HCT116 (cell line): Measurements from ENCODE around the gene NEURL3. TPM values are rescaled to one million over a fixed set of nuclear protein-coding genes. Genes with fewer than 3 reads are reported as not detected.

Experiments used
- ATAC-seq: fragments of 200-7000 bp; cut with Tn5 transposase; 2 replicates; pipeline ENCODE4 v1.9.1; 2020; ENCODE audit warnings: mild to moderate bottlenecking, moderate library complexity
- BruUV-seq: library from RNA; stranded (reverse); fragments of 400-500 nt; replicated peaks from 2 replicates; lab custom pipeline; 2021; lab: Mats Ljungman, UMichigan
- CTCF ChIA-PET: fragments of 300-600 bp; sonication (Branson Sonifier 250); formaldehyde crosslinking; loops from one replicate; lab custom pipeline; 2021; ENCODE audit warnings: antibody characterized with exemption; lab: Charles Lee
- POLR2A ChIA-PET: fragments of 300-600, 350-600 bp; sonication (Branson Sonifier 250); formaldehyde crosslinking; loops from one replicate; lab custom pipeline; 2021; ENCODE audit warnings: antibody characterized with exemption; lab: Charles Lee
- RAD21 ChIA-PET, 2 experiments: fragments of 300-600 bp; sonication (Branson Sonifier 250); formaldehyde crosslinking; loops; one replicate each; lab custom pipeline; 2023; ENCODE audit warnings: low total read pairs in 2 of 2; ENCODE audit not compliant: uncharacterized antibody in 2 of 2, unreplicated experiment in 2 of 2, low non-redundant PET in 1 of 2; lab: Charles Lee
- DNase-seq: peaks from one replicate; pipeline ENCODE4 v3.0.0-alpha.2; 2010; ENCODE audit warnings: low read depth, low spot score
- H2AFZ ChIP-seq: fragments of 200-600 bp; shearing (Covaris generic), sonication (generic); 2 replicates; pipeline ENCODE4 v1.6.1; 2017; ENCODE audit warnings: low read depth, mixed run types, mixed read lengths, antibody characterized with exemption, low read length; ENCODE audit not compliant: poor library complexity, severe bottlenecking
- H3K27ac ChIP-seq: 2 replicates; pipeline ENCODE4 v1.5.1; 2012; ENCODE audit warnings: low read depth, low read length
- H3K27me3 ChIP-seq: fragments of 200-600 bp; sonication (generic); 2 replicates; pipeline ENCODE4 v1.6.1; 2016; ENCODE audit warnings: mixed run types, low read length, mixed read lengths; ENCODE audit not compliant: insufficient read depth
- H3K36me3 ChIP-seq, 2 experiments: fragments of 200-500 bp in 1 of 2; fragments of 200-600 bp in 1 of 2; sonication (Bioruptor generic) in 1 of 2; sonication (generic) in 1 of 2; 2 replicates each; pipeline versions ENCODE4 v1.5.1 to v1.6.1; 2014 to 2016; ENCODE audit warnings: low read length in 2 of 2, inconsistent platforms in 1 of 2, mixed read lengths in 1 of 2, mixed run types in 1 of 2; ENCODE audit not compliant: insufficient read depth in 2 of 2, control insufficient read depth in 1 of 2
- H3K4me1 ChIP-seq, 2 experiments: fragments of 200-600 bp in 1 of 2; sonication (generic) in 1 of 2; 2 replicates each; pipeline versions ENCODE4 v1.5.1 to v1.6.1; 2012 to 2017; ENCODE audit warnings: low read length in 2 of 2, inconsistent platforms in 1 of 2, mild to moderate bottlenecking in 1 of 2, mixed read lengths in 1 of 2, mixed run types in 1 of 2, moderate library complexity in 1 of 2; ENCODE audit not compliant: insufficient read depth in 2 of 2, control insufficient read depth in 1 of 2
- H3K4me2 ChIP-seq: fragments of 200-600 bp; sonication (generic); 2 replicates; pipeline ENCODE4 v1.6.1; 2017; ENCODE audit warnings: mixed run types, low read length, mixed read lengths
- H3K4me3 ChIP-seq, 2 experiments: fragments of 200-600 bp in 1 of 2; sonication (generic) in 1 of 2; replicated peaks in 1 of 2; 2 replicates each; pipeline ENCODE4 v1.5.1; 2011 to 2016; ENCODE audit warnings: low read length in 2 of 2, control low read depth in 1 of 2, low read depth in 1 of 2, mild to moderate bottlenecking in 1 of 2, mixed read lengths in 1 of 2, mixed run types in 1 of 2
- H3K79me2 ChIP-seq: fragments of 200-600 bp; sonication (generic); 2 replicates; pipeline ENCODE4 v1.6.1; 2017; ENCODE audit warnings: mild to moderate bottlenecking, mixed run types, low read length, moderate library complexity, mixed read lengths; ENCODE audit not compliant: insufficient read depth
- H3K9ac ChIP-seq: fragments of 200-600 bp; sonication (generic); 2 replicates; pipeline ENCODE4 v1.6.1; 2016; ENCODE audit warnings: low read length, mixed read lengths
- H3K9me2 ChIP-seq: fragments of 200-600 bp; sonication (generic), shearing (Covaris generic); 2 replicates; pipeline ENCODE4 v1.6.1; 2017; ENCODE audit warnings: mixed run types, mild to moderate bottlenecking, moderate library complexity; ENCODE audit not compliant: insufficient read depth
- H3K9me3 ChIP-seq, 2 experiments: fragments of 200-500 bp in 1 of 2; fragments of 200-600 bp in 1 of 2; sonication (Bioruptor generic) in 1 of 2; sonication (generic) in 1 of 2; 2 replicates each; pipeline ENCODE4 v1.6.1; 2014 to 2017; ENCODE audit warnings: low read length in 2 of 2, mixed read lengths in 2 of 2, inconsistent platforms in 1 of 2, low read depth in 1 of 2, mild to moderate bottlenecking in 1 of 2, mixed run types in 1 of 2, moderate library complexity in 1 of 2; ENCODE audit not compliant: control insufficient read depth in 1 of 2, insufficient read depth in 1 of 2
- H4K20me1 ChIP-seq: fragments of 200-600 bp; sonication (generic), shearing (Covaris generic); 2 replicates; pipeline ENCODE4 v1.6.1; 2017; ENCODE audit warnings: mixed run types, mild to moderate bottlenecking, moderate library complexity; ENCODE audit not compliant: insufficient read depth
- CBX3 ChIP-seq: IDR thresholded peaks from 2 replicates; pipeline ENCODE4 v1.6.1; 2012; ENCODE audit warnings: low read depth
- CEBPB ChIP-seq: IDR thresholded peaks from 2 replicates; pipeline ENCODE4 v1.6.1; 2012; ENCODE audit warnings: low read depth
- EGR1 ChIP-seq: IDR thresholded peaks from 2 replicates; pipeline ENCODE4 v1.6.1; 2012; ENCODE audit warnings: low read depth
- EZH2phosphoT487 ChIP-seq: fragments of 200-600 bp; IDR thresholded peaks from 2 replicates; pipeline ENCODE4 v1.6.1; 2018; ENCODE audit warnings: antibody characterized with exemption, borderline replicate concordance
- JUND ChIP-seq: IDR thresholded peaks from 2 replicates; pipeline ENCODE4 v1.6.1; 2012
- POLR2A ChIP-seq: IDR thresholded peaks from 2 replicates; pipeline ENCODE4 v1.7.0; 2011; ENCODE audit warnings: borderline replicate concordance; ENCODE audit not compliant: insufficient read depth, insufficient read length; ENCODE audit errors: extremely low read depth
- SIN3A ChIP-seq: IDR thresholded peaks from 2 replicates; pipeline ENCODE4 v1.6.1; 2012; ENCODE audit warnings: low read depth
- SP1 ChIP-seq: IDR thresholded peaks from 2 replicates; pipeline ENCODE4 v1.6.1; 2012; ENCODE audit warnings: low read depth
- TCF7L2 ChIP-seq: IDR thresholded peaks from 2 replicates; pipeline ENCODE4 v1.7.0; 2011; ENCODE audit warnings: borderline replicate concordance, inconsistent platforms; ENCODE audit not compliant: insufficient read depth, insufficient read length; ENCODE audit errors: extremely low read depth
- YY1 ChIP-seq: IDR thresholded peaks from 2 replicates; pipeline ENCODE4 v1.6.1; 2011; ENCODE audit warnings: low read length, low read depth, moderate library complexity, mild to moderate bottlenecking; ENCODE audit not compliant: insufficient replicate concordance; ENCODE audit errors: extremely low read depth
- ZFX ChIP-seq: fragments of 450-650 bp; IDR thresholded peaks from 2 replicates; pipeline ENCODE4 v1.6.1; 2017
- ZNF274 ChIP-seq: fragments of 200-500 bp; sonication (Bioruptor generic); IDR thresholded peaks from 2 replicates; pipeline ENCODE4 v1.6.1; 2014; ENCODE audit warnings: mild to moderate bottlenecking, low read depth, low read length, inconsistent platforms
- intact Hi-C: fragments of 100-400 bp; cut with micrococcal nuclease; formaldehyde crosslinking; loops from 2 replicates; pipeline ENCODE4 v1.10.0; 2022
- total RNA-seq: library from RNA; stranded (reverse); gene quantifications from one replicate; pipeline ENCODE4 v1.2.1, GENCODE V29; 2021; ENCODE audit not compliant: unreplicated experiment
- TF ChIP-seq, protein P1 (sequence below): IDR thresholded peaks from 2 replicates; pipeline ENCODE4 v1.6.1; 2011; ENCODE audit warnings: mild to moderate bottlenecking, low read length, moderate library complexity; ENCODE audit not compliant: insufficient replicate concordance; ENCODE audit errors: extremely low read depth
- TF ChIP-seq, protein P2 (sequence below): IDR thresholded peaks from 2 replicates; pipeline ENCODE4 v1.6.1; 2012
- TF ChIP-seq, protein P3 (sequence below): IDR thresholded peaks from 2 replicates; pipeline ENCODE4 v1.6.1; 2012

NEURL3 gene
- total RNA-seq, 1 experiment from 2014 or later, result not detected

DNA sequence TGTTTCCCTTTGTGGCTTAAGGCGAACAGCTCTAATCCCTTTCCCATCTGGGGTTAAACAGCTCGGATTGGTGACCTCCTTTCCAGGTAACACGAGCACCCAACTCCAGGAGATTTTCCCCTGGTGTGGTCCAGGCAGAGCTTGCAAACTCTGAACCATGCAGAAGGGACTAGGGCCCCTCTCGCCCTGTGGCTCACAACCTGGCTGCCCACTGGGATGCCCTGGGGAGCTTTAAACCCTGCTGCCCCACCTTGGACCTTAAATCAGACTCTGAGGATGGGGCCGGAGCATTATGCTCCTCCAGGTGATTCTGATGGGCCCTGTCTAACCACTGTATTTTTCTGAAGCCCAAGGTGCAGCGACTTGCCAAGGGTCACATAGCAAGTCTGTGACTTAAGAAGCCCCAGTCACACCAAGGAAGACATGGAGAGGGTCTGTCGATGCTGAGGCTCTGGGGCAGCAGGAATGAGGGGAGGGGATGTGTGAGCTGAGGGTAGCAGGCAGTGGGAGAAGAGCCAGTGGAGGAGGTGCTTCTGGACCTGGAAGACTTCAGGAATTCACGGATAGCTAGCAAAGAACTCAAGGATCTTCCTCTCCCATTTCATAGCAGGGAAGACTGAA lies 37.3 kb upstream of the NEURL3 start:
- ATAC-seq (no peak), DNase-seq (no peak)
- TF ChIP-seq CBX3, result no peak
- TF ChIP-seq, protein P1, sequence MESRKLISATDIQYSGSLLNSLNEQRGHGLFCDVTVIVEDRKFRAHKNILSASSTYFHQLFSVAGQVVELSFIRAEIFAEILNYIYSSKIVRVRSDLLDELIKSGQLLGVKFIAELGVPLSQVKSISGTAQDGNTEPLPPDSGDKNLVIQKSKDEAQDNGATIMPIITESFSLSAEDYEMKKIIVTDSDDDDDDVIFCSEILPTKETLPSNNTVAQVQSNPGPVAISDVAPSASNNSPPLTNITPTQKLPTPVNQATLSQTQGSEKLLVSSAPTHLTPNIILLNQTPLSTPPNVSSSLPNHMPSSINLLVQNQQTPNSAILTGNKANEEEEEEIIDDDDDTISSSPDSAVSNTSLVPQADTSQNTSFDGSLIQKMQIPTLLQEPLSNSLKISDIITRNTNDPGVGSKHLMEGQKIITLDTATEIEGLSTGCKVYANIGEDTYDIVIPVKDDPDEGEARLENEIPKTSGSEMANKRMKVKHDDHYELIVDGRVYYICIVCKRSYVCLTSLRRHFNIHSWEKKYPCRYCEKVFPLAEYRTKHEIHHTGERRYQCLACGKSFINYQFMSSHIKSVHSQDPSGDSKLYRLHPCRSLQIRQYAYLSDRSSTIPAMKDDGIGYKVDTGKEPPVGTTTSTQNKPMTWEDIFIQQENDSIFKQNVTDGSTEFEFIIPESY, result no peak
- TF ChIP-seq JUND, result no peak
- no peak for TF ChIP-seq SIN3A
- TF ChIP-seq ZFX, result no peak
- no peak for TF ChIP-seq CEBPB
- TF ChIP-seq, protein P2, sequence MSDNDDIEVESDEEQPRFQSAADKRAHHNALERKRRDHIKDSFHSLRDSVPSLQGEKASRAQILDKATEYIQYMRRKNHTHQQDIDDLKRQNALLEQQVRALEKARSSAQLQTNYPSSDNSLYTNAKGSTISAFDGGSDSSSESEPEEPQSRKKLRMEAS, result no peak
- TF ChIP-seq EGR1, result no peak
- no peak for TF ChIP-seq POLR2A
- no peak for TF ChIP-seq YY1
- TF ChIP-seq, protein P3, sequence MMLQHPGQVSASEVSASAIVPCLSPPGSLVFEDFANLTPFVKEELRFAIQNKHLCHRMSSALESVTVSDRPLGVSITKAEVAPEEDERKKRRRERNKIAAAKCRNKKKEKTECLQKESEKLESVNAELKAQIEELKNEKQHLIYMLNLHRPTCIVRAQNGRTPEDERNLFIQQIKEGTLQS, result no peak
- TF ChIP-seq EZH2phosphoT487, result no peak
- no peak for TF ChIP-seq ZNF274
- no peak for TF ChIP-seq SP1
- no peak for TF ChIP-seq TCF7L2
- Histone ChIP-seq H3K36me3 (no peaks in the 10 kb centered on the region), H3K27me3 (no peaks in the 10 kb centered on the region), H3K4me2 (no peak overlapping the region), H3K27ac (no peak overlapping the region), H3K9me3 (no peaks in the 10 kb centered on the region), H3K79me2 (0 out of 2 replicates have a peak, but pooled peaks cover 3% of the 10 kb centered on the region), H2AFZ (no peak overlapping the region), H4K20me1 (no peaks in the 10 kb centered on the region), H3K4me1 (peaks cover 10 to 47% of the 10 kb centered on the region in 2 experiments), H3K4me3 (no peak overlapping the region), H3K9me2 (no peaks in the 10 kb centered on the region), H3K9ac (no peak overlapping the region)
- RAD21 ChIA-PET, result no interaction called here
- no TSS peak for BruUV-seq
- POLR2A ChIA-PET, result no interaction called here
- intact Hi-C loops, result no loop called here
- CTCF ChIA-PET, result no interaction called here
